OCI-LY1 (cell line): Measurements from ENCODE around the gene DCTD.

ENCODE experiments used
- H2AFZ ChIP-seq: fragments of 200-600 bp; sonication (generic), shearing (Covaris generic); 2 replicates; pipeline ENCODE4 v1.6.0; 2014; ENCODE audit warnings: antibody characterized with exemption, mild to moderate bottlenecking, low read length
- H3F3A ChIP-seq: fragments of 200-600 bp; sonication (generic), shearing (Covaris generic); 2 replicates; pipeline ENCODE4 v1.6.0; 2014; ENCODE audit warnings: mild to moderate bottlenecking, antibody characterized with exemption, low read length, moderate library complexity; ENCODE audit not compliant: insufficient read depth
- H3K27ac ChIP-seq: fragments of 200-600 bp; sonication (generic); 2 replicates; pipeline ENCODE4 v1.5.1; 2014; ENCODE audit warnings: low read length, mixed run types, mild to moderate bottlenecking, low read depth; ENCODE audit not compliant: poor library complexity, severe bottlenecking
- H3K27me3 ChIP-seq: fragments of 200-600 bp; sonication (generic); 2 replicates; pipeline ENCODE4 v1.6.0; 2014; ENCODE audit warnings: antibody characterized with exemption, mild to moderate bottlenecking, low read length, moderate library complexity; ENCODE audit not compliant: insufficient read depth
- H3K36me3 ChIP-seq: fragments of 200-600 bp; sonication (generic); 2 replicates; pipeline ENCODE4 v1.6.1; 2014; ENCODE audit warnings: mild to moderate bottlenecking, antibody characterized with exemption, low read length, moderate library complexity, mixed read lengths; ENCODE audit not compliant: insufficient read depth
- H3K4me1 ChIP-seq: fragments of 200-600 bp; sonication (generic); 2 replicates; pipeline ENCODE4 v1.5.1; 2014; ENCODE audit warnings: mild to moderate bottlenecking, low read length, moderate library complexity; ENCODE audit not compliant: insufficient read depth, severe bottlenecking
- H3K4me2 ChIP-seq: fragments of 200-600 bp; sonication (generic), shearing (Covaris generic); 2 replicates; pipeline ENCODE4 v1.6.1; 2014; ENCODE audit warnings: low read length
- H3K4me3 ChIP-seq: fragments of 200-600 bp; sonication (generic); 2 replicates; pipeline ENCODE4 v1.5.1; 2014; ENCODE audit warnings: low read length, low read depth, mild to moderate bottlenecking, mixed read lengths; ENCODE audit not compliant: poor library complexity, severe bottlenecking
- H3K79me2 ChIP-seq: fragments of 200-600 bp; shearing (Covaris generic); 2 replicates; pipeline ENCODE4 v1.6.1; 2016; ENCODE audit warnings: mixed run types, low read length, mixed read lengths; ENCODE audit not compliant: insufficient read depth
- H3K9ac ChIP-seq: fragments of 200-600 bp; sonication (generic), shearing (Covaris generic); 2 replicates; pipeline ENCODE4 v1.6.1; 2014; ENCODE audit warnings: mild to moderate bottlenecking, low read length, mixed read lengths
- H3K9me2 ChIP-seq: fragments of 200-600 bp; sonication (generic), shearing (Covaris generic); 2 replicates; pipeline ENCODE4 v1.6.1; 2014; ENCODE audit warnings: low read depth, mild to moderate bottlenecking, low read length, mixed read lengths
- H3K9me3 ChIP-seq: fragments of 200-600 bp; shearing (Covaris generic); 2 replicates; pipeline ENCODE4 v1.6.1; 2014; ENCODE audit warnings: low read length, mixed read lengths
- H4K20me1 ChIP-seq: fragments of 200-600 bp; sonication (generic), shearing (Covaris generic); 2 replicates; pipeline ENCODE4 v1.6.0; 2016; ENCODE audit warnings: mild to moderate bottlenecking, low read length; ENCODE audit not compliant: insufficient read depth
- EZH2 ChIP-seq: fragments of 200-600 bp; sonication (generic), shearing (Covaris generic); IDR thresholded peaks from 2 replicates; pipeline ENCODE4 v1.8.0; 2017; ENCODE audit warnings: borderline replicate concordance, mixed run types, mild to moderate bottlenecking, antibody characterized with exemption, low read length, moderate library complexity, mixed read lengths
- TF ChIP-seq, protein P1 (sequence below): fragments of 200-600 bp; sonication (generic), shearing (Covaris generic); IDR thresholded peaks from 2 replicates; pipeline ENCODE4 v1.5.1; 2017; ENCODE audit warnings: mild to moderate bottlenecking, antibody characterized with exemption, low read length, moderate library complexity, mixed read lengths

Gene DCTD

DNA sequence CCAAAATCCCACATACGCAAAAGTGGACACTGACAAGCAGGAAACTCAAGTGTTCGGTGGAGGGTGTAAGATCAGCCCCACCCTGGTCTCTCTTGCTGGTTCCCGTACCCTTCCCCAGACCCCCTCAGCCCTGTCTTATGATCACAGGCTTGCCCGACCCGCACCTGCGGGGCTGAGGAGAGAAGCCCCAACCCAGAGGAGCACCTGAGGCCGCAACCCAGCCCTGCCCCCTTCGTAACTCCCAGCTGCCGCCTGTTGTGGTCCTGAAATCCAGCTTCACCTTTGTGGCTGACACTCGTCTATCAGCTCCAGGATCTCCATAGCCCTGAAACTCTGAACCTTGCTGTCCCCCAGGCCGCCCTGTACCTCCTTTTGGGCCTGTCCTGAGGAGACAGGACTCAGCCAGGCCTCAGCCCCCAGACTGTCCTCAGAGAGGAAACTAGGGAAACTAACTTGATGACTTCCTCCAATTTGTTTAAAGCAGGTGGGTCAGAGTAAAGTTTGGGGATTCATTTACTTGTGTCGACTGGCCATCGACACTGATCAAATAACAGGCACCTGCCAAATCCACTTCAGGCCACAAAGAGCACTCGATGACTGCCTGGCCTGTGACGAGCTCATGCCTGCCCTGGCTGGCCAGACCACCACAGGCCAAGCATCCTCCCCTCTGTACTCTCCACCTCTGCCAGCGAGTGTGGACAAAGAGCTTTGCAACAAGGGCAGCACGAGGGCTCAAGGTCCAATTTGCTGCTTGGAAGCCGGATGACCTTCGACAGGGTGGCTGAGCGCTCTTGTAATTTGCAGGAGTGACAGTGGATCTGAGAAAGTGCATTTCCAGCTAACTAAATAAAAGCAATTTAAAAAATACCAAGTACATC is 19.3 kb downstream of the DCTD start:
- Histone ChIP-seq H3K4me2 (no peak overlapping the region), H3K9me2 (no peaks in the 10 kb centered on the region), H4K20me1 (no peaks in the 10 kb centered on the region), H3F3A (no peaks in the 10 kb centered on the region), H3K27ac (no peak overlapping the region), H3K36me3 (peaks cover 26% of the 10 kb centered on the region), H3K9ac (no peak overlapping the region), H3K4me1 (no peaks in the 10 kb centered on the region), H3K9me3 (no peaks in the 10 kb centered on the region), H3K27me3 (no peaks in the 10 kb centered on the region), H2AFZ (no peak overlapping the region), H3K79me2 (no peaks in the 10 kb centered on the region), H3K4me3 (no peak overlapping the region)
- TF ChIP-seq EZH2: no peak
- TF ChIP-seq, protein P1, sequence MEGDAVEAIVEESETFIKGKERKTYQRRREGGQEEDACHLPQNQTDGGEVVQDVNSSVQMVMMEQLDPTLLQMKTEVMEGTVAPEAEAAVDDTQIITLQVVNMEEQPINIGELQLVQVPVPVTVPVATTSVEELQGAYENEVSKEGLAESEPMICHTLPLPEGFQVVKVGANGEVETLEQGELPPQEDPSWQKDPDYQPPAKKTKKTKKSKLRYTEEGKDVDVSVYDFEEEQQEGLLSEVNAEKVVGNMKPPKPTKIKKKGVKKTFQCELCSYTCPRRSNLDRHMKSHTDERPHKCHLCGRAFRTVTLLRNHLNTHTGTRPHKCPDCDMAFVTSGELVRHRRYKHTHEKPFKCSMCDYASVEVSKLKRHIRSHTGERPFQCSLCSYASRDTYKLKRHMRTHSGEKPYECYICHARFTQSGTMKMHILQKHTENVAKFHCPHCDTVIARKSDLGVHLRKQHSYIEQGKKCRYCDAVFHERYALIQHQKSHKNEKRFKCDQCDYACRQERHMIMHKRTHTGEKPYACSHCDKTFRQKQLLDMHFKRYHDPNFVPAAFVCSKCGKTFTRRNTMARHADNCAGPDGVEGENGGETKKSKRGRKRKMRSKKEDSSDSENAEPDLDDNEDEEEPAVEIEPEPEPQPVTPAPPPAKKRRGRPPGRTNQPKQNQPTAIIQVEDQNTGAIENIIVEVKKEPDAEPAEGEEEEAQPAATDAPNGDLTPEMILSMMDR: no peak

DNA sequence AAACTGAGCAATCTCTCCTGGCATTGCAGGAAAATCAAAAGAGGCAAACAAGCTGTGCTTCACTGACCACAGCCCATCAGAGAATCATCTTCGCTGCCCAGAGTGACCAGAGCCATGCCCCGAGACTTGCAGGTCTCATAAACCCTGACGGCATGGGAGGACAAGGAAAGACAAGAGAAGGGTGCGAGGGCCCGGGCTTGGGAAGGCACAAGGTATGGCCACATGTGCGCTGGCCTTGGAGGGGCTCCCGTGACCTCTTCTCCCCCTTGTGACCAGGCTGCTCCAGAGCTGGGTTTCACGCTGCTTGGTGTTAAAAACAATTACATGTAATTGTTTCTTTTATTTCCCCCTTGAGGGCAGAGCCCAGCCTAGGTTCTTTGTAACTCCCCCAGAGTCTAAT is 20.8 kb downstream of the DCTD start:
- H3K4me3 ChIP-seq: no peak overlapping the region
- TF ChIP-seq, protein P1: no peak
- TF ChIP-seq EZH2: no peak
- H3K27ac ChIP-seq: no peak overlapping the region
- H3K4me1 ChIP-seq: no peaks in the 10 kb centered on the region
- no peak overlapping the region for H3K9ac ChIP-seq
- no peaks in the 10 kb centered on the region for H4K20me1 ChIP-seq
- no peaks in the 10 kb centered on the region for H3K27me3 ChIP-seq
- H3K9me2 ChIP-seq: no peaks in the 10 kb centered on the region
- no peaks in the 10 kb centered on the region for H3F3A ChIP-seq
- H3K36me3 ChIP-seq: peaks cover 38% of the 10 kb centered on the region
- no peaks in the 10 kb centered on the region for H3K9me3 ChIP-seq
- no peak overlapping the region for H2AFZ ChIP-seq
- H3K79me2 ChIP-seq: no peaks in the 10 kb centered on the region
- H3K4me2 ChIP-seq: no peak overlapping the region

DNA sequence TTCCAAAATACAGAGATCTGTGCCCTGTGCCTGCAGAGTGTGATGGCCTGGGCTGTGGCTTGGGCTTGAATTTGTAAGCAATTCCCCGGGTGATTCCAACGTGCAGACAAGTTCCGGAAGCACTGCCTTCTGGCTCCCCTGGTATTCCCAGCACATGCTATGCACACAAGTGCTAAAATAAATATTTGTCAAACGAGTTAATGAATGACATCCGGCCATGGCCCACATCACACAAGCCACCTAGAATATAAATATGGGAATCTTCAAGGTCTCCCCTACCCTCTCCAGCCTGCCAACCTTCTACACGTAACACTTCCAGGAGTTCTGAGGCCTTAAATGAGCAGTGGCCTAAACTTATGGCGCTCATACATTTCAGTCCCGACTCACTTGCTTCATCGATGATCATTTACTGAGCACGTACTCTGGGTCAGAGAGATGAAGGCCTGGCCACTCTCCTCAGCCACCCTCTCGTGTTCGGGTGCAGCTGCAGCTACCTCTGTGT is 21.3 kb downstream of the DCTD start:
- H3K4me2 ChIP-seq: no peak overlapping the region
- H3K9me3 ChIP-seq: no peaks in the 10 kb centered on the region
- no peaks in the 10 kb centered on the region for H3K4me1 ChIP-seq
- H3K27me3 ChIP-seq: no peaks in the 10 kb centered on the region
- TF ChIP-seq, protein P1: no peak
- TF ChIP-seq EZH2: no peak
- peaks cover 44% of the 10 kb centered on the region for H3K36me3 ChIP-seq
- H3F3A ChIP-seq: no peaks in the 10 kb centered on the region
- H4K20me1 ChIP-seq: no peaks in the 10 kb centered on the region
- no peak overlapping the region for H3K9ac ChIP-seq
- H3K79me2 ChIP-seq: no peaks in the 10 kb centered on the region
- no peak overlapping the region for H2AFZ ChIP-seq
- no peaks in the 10 kb centered on the region for H3K9me2 ChIP-seq
- H3K4me3 ChIP-seq: no peak overlapping the region
- H3K27ac ChIP-seq: no peak overlapping the region
